ENCODE measurements around the gene SMIM35. TPM values are rescaled to one million over a fixed set of nuclear protein-coding genes. Genes with fewer than 3 reads are reported as not detected.

The SMIM35 gene
- polyA plus RNA-seq (2013) = not detected in 2 replicates

DNA sequence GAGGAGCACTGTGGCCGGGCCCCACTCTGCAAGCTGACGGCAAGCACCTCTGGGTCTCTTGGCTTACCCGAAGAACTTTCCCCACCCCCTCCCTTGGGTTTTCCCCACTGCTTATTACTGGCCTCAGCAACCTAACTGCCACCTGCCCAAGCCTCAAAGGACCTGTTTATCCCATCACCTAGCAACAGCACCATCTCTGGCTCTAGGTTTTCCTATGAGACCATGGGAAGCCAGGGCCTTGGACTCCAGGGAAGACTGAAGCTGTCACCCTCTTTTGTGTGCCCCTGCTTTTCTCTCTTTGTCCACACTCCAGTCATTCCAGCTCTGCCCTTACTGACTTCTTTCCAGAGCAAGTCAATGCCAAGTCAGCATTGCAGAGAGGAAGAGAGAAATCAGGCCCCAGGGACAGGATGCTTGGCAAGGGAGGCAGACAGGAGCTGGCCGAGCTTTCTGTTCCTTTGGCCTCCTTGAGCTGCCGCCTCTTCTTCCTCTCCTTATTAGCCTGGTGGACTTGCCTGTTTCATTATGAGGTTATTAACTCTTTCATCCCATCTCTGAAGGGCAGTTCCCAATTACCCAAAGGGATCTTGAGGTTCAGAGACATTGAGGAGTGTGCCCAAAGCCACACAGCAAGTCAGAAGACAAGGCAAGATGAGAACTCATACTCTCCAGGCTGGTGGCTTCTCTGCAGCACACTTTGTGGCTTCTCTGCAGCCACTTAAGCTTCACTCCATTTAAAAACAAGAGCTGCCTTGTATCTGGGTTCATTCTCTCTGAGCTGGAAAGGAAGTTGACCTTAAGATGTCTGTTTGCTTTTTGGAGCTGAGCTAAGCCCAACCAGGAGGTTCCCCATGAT lies at the start of gene SMIM35:
TSS of gene SMIM35 (minus strand) at position 51 of the 856 bp plus-strand sequence. CDS start 206 bp downstream, outside the sequence.
- Histone ChIP-seq H2AFZ (ENCODE audit: insufficient read depth, low read length, poor library complexity) (no peak within 1 kb of the TSS), H3K9me3 (ENCODE audit: insufficient read depth, low read depth, low read length) (peaks cover 12% of the 10 kb centered on the region), H4K8ac (ENCODE audit: low read depth, low read length) (no peak within 1 kb of the TSS), H3K27ac (ENCODE audit: low read depth, low read length) (no peak within 1 kb of the TSS), H3K9ac (ENCODE audit: low read length) (no peak within 1 kb of the TSS), H3K79me2 (ENCODE audit: control insufficient read depth, insufficient read depth, low read length, poor library complexity) (no peaks in the 10 kb centered on the region), H3K18ac (ENCODE audit: low read length) (no peak within 1 kb of the TSS), H3K14ac (ENCODE audit: low read length) (no peak within 1 kb of the TSS), H2BK120ac (ENCODE audit: insufficient read depth, low read length, poor library complexity) (no peak within 1 kb of the TSS), H2BK5ac (ENCODE audit: low read depth, low read length, poor library complexity) (no peak within 1 kb of the TSS), H2BK12ac (ENCODE audit: low read length) (no peak within 1 kb of the TSS), H4K91ac (ENCODE audit: low read depth, low read length) (no peak within 1 kb of the TSS), H4K12ac (ENCODE audit: low read depth, low read length) (no peak within 1 kb of the TSS), H3K4me3 (ENCODE audit: low read depth, low read length) (no peak within 1 kb of the TSS), H2AK5ac (ENCODE audit: low read length) (no peak within 1 kb of the TSS), H3K79me1 (ENCODE audit: low read length) (no peaks in the 10 kb centered on the region), H3K4ac (ENCODE audit: low read depth, low read length) (no peak within 1 kb of the TSS), H3K4me2 (ENCODE audit: low read length) (no peak within 1 kb of the TSS), H3K36me3 (ENCODE audit: control insufficient read depth in 1 of 2, insufficient read depth in 2 of 2, low read length in 2 of 2) (no peaks in the 10 kb centered on the region), H3K4me1 (ENCODE audit: control insufficient read depth in 1 of 2, insufficient read depth in 2 of 2, low read length in 2 of 2) (no peaks in the 10 kb centered on the region), H3K27me3 (ENCODE audit: insufficient read depth, low read length) (no peaks in the 10 kb centered on the region), H3K23ac (ENCODE audit: low read length) (no peak within 1 kb of the TSS)
- DNase-seq = no peak
- WGBS (ENCODE audit: extremely low coverage, insufficient coverage, insufficient read length) = no CpG with 5 or more reads among the region's 5 CpGs

DNA sequence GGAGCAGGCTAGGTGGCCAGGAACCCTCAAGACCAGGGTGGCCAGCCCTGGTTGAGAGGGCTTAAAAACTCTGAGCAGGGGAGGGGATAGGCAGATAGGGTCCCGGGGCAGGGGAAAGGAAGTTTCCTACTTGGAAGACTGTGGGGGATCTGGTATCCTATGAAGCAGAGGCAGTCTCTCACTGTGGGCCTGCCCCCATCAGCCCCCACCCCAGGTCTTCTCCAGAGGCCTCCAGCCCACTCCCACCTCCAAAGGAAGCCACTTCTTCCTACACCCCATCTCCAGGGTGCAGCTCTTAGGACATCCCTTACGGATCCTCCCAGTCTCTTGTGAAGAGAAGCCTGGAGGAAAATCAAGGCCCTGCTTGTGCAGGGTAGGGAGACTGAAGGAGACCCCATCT lies 49.6 kb upstream of the SMIM35 start:
- H3K23ac ChIP-seq (ENCODE audit: low read length) = no peak overlapping the region
- no peak overlapping the region for H2BK12ac ChIP-seq (ENCODE audit: low read length)
- H3K4me3 ChIP-seq (ENCODE audit: low read depth, low read length) = no peak overlapping the region
- H2AFZ ChIP-seq (ENCODE audit: insufficient read depth, low read length, poor library complexity) = no peak overlapping the region
- WGBS (ENCODE audit: extremely low coverage, insufficient coverage, insufficient read length) = no CpG with 5 or more reads among the region's 2 CpGs
- H3K79me2 ChIP-seq (ENCODE audit: control insufficient read depth, insufficient read depth, low read length, poor library complexity) = no peaks in the 10 kb centered on the region
- no peak overlapping the region for H2BK120ac ChIP-seq (ENCODE audit: insufficient read depth, low read length, poor library complexity)
- no peak overlapping the region for H3K14ac ChIP-seq (ENCODE audit: low read length)
- H3K9ac ChIP-seq (ENCODE audit: low read length) = no peak overlapping the region
- no peak overlapping the region for H4K91ac ChIP-seq (ENCODE audit: low read depth, low read length)
- no peak overlapping the region for H4K12ac ChIP-seq (ENCODE audit: low read depth, low read length)
- H3K4me2 ChIP-seq (ENCODE audit: low read length) = no peak overlapping the region
- H3K36me3 ChIP-seq (ENCODE audit: control insufficient read depth in 1 of 2, insufficient read depth in 2 of 2, low read length in 2 of 2) = no peaks in the 10 kb centered on the region
- H3K18ac ChIP-seq (ENCODE audit: low read length) = no peak overlapping the region
- H4K8ac ChIP-seq (ENCODE audit: low read depth, low read length) = no peak overlapping the region
- no peak overlapping the region for H2BK5ac ChIP-seq (ENCODE audit: low read depth, low read length, poor library complexity)
- no peak overlapping the region for H2AK5ac ChIP-seq (ENCODE audit: low read length)
- peaks cover 6 to 13% of the 10 kb centered on the region in 2 experiments for H3K4me1 ChIP-seq (ENCODE audit: control insufficient read depth in 1 of 2, insufficient read depth in 2 of 2, low read length in 2 of 2)
- no peaks in the 10 kb centered on the region for H3K27me3 ChIP-seq (ENCODE audit: insufficient read depth, low read length)
- H3K9me3 ChIP-seq (ENCODE audit: insufficient read depth, low read depth, low read length) = peaks cover 2% of the 10 kb centered on the region
- no peak overlapping the region for H3K27ac ChIP-seq (ENCODE audit: low read depth, low read length)
- no peak overlapping the region for H3K4ac ChIP-seq (ENCODE audit: low read depth, low read length)
- H3K79me1 ChIP-seq (ENCODE audit: low read length) = no peaks in the 10 kb centered on the region
- DNase-seq = no peak

DNA sequence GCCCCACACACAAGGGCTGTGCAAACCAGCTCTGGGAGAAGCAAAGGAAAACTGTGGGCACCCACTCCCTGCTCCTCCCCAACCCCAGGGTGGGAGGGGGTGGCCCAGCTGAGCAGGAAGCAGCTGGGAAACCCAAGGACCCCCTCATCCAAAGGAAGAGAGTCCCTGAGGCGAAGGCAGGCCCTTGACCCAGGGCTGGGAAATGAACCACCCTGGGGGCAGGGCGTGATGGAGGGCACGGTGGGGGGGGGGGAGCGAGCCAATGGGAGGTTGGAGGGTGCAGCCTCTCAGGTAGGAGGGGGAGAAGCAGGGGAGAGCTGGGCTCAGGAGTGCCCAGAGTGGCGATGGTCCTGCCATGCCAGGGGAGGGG lies 49.0 kb upstream of the SMIM35 start:
- H3K79me2 ChIP-seq (ENCODE audit: control insufficient read depth, insufficient read depth, low read length, poor library complexity) = no peaks in the 10 kb centered on the region
- H4K12ac ChIP-seq (ENCODE audit: low read depth, low read length) = no peak overlapping the region
- no peak overlapping the region for H2BK120ac ChIP-seq (ENCODE audit: insufficient read depth, low read length, poor library complexity)
- H2BK12ac ChIP-seq (ENCODE audit: low read length) = no peak overlapping the region
- H3K79me1 ChIP-seq (ENCODE audit: low read length) = no peaks in the 10 kb centered on the region
- no peak overlapping the region for H3K14ac ChIP-seq (ENCODE audit: low read length)
- no CpG with 5 or more reads among the region's 5 CpGs for WGBS (ENCODE audit: extremely low coverage, insufficient coverage, insufficient read length)
- H4K8ac ChIP-seq (ENCODE audit: low read depth, low read length) = no peak overlapping the region
- H3K4me3 ChIP-seq (ENCODE audit: low read depth, low read length) = no peak overlapping the region
- H2AK5ac ChIP-seq (ENCODE audit: low read length) = no peak overlapping the region
- no peak overlapping the region for H3K4me2 ChIP-seq (ENCODE audit: low read length)
- no peak overlapping the region for H2AFZ ChIP-seq (ENCODE audit: insufficient read depth, low read length, poor library complexity)
- no peak overlapping the region for H3K18ac ChIP-seq (ENCODE audit: low read length)
- peaks cover 6 to 13% of the 10 kb centered on the region in 2 experiments for H3K4me1 ChIP-seq (ENCODE audit: control insufficient read depth in 1 of 2, insufficient read depth in 2 of 2, low read length in 2 of 2)
- no peak overlapping the region for H2BK5ac ChIP-seq (ENCODE audit: low read depth, low read length, poor library complexity)
- DNase-seq = no peak
- peaks cover 2% of the 10 kb centered on the region for H3K9me3 ChIP-seq (ENCODE audit: insufficient read depth, low read depth, low read length)
- H3K27ac ChIP-seq (ENCODE audit: low read depth, low read length) = no peak overlapping the region
- H3K9ac ChIP-seq (ENCODE audit: low read length) = no peak overlapping the region
- no peaks in the 10 kb centered on the region for H3K36me3 ChIP-seq (ENCODE audit: control insufficient read depth in 1 of 2, insufficient read depth in 2 of 2, low read length in 2 of 2)
- no peaks in the 10 kb centered on the region for H3K27me3 ChIP-seq (ENCODE audit: insufficient read depth, low read length)
- H3K23ac ChIP-seq (ENCODE audit: low read length) = no peak overlapping the region
- no peak overlapping the region for H4K91ac ChIP-seq (ENCODE audit: low read depth, low read length)
- no peak overlapping the region for H3K4ac ChIP-seq (ENCODE audit: low read depth, low read length)

DNA sequence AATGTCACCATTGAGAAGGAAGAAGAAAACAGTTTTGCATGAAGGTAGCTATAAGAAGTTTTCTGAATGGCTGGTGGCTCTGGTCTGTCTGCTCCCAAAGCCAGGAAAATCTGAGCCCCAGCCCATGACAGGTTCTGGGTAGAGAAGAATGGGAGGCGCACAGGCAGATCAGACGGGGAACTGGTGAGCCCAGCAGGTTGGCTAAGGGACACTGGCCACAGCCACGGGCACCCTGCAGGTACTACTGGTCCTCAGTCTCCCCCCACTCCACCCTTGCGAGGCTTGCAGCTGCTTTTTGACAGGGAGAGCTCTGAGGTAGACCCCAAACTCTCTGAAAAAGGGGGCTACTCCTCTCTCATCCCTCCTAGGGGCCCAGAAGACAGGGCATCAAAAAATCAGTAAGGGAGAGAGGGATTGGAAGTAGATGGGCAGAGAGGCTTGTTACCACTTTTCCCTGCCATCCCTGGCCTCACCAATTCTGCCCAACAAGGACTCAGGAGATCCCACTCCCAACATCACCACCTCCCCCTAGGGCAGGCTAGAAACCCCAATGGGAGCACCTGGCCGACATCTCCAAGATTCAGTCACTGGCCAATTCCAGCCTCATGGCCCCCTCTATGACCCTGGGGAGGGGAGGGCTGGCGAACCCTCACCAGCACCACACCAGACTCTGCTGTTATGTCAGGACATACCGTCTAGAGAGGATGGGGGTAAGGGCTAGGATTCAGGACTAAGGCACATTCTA lies 48.5 kb upstream of the SMIM35 start:
- Histone ChIP-seq H3K9ac (ENCODE audit: low read length) (no peak overlapping the region), H3K14ac (ENCODE audit: low read length) (no peak overlapping the region), H3K18ac (ENCODE audit: low read length) (no peak overlapping the region), H2AFZ (ENCODE audit: insufficient read depth, low read length, poor library complexity) (no peak overlapping the region), H3K79me2 (ENCODE audit: control insufficient read depth, insufficient read depth, low read length, poor library complexity) (no peaks in the 10 kb centered on the region), H2AK5ac (ENCODE audit: low read length) (no peak overlapping the region), H3K27me3 (ENCODE audit: insufficient read depth, low read length) (no peaks in the 10 kb centered on the region), H3K23ac (ENCODE audit: low read length) (no peak overlapping the region), H4K8ac (ENCODE audit: low read depth, low read length) (no peak overlapping the region), H3K4me1 (ENCODE audit: control insufficient read depth in 1 of 2, insufficient read depth in 2 of 2, low read length in 2 of 2) (peaks cover 5 to 11% of the 10 kb centered on the region in 2 experiments), H3K4me2 (ENCODE audit: low read length) (no peak overlapping the region), H2BK120ac (ENCODE audit: insufficient read depth, low read length, poor library complexity) (no peak overlapping the region), H3K4ac (ENCODE audit: low read depth, low read length) (no peak overlapping the region), H4K91ac (ENCODE audit: low read depth, low read length) (no peak overlapping the region), H3K27ac (ENCODE audit: low read depth, low read length) (no peak overlapping the region), H2BK12ac (ENCODE audit: low read length) (no peak overlapping the region), H2BK5ac (ENCODE audit: low read depth, low read length, poor library complexity) (no peak overlapping the region), H3K4me3 (ENCODE audit: low read depth, low read length) (no peak overlapping the region), H4K12ac (ENCODE audit: low read depth, low read length) (no peak overlapping the region), H3K9me3 (ENCODE audit: insufficient read depth, low read depth, low read length) (peaks cover 2% of the 10 kb centered on the region), H3K36me3 (ENCODE audit: control insufficient read depth in 1 of 2, insufficient read depth in 2 of 2, low read length in 2 of 2) (no peaks in the 10 kb centered on the region), H3K79me1 (ENCODE audit: low read length) (no peaks in the 10 kb centered on the region)
- DNase-seq = no peak
- no CpG with 5 or more reads among the region's 7 CpGs for WGBS (ENCODE audit: extremely low coverage, insufficient coverage, insufficient read length)
